K562 (cell line): ENCODE results near the gene DNAAF8. TPM values are rescaled to one million over a fixed set of nuclear protein-coding genes. Genes with fewer than 3 reads are reported as not detected.

Experiments
- EP400 ChIP-seq: fragments of 450-650 bp; IDR thresholded peaks from 2 replicates; pipeline ENCODE4 v1.6.1; 2017; ENCODE audit warnings: antibody characterized with exemption, mild to moderate bottlenecking, moderate library complexity
- ETS2 ChIP-seq: IDR thresholded peaks from 2 replicates; pipeline ENCODE4 v1.6.1; 2016; ENCODE audit warnings: borderline replicate concordance, missing genetic modification characterization, mild to moderate bottlenecking, moderate library complexity, missing compliant biosample characterization; ENCODE audit not compliant: poor library complexity, severe bottlenecking
- ETV5 ChIP-seq: sonication (generic); formaldehyde crosslinking; IDR thresholded peaks from 2 replicates; pipeline ENCODE4 v1.4.0; 2020; ENCODE audit warnings: low read depth, mild to moderate bottlenecking, missing genetic modification reagents
- FOXA1 ChIP-seq: fragments of 450-650 bp; IDR thresholded peaks from 2 replicates; pipeline ENCODE4 v1.6.1; 2016; ENCODE audit warnings: mild to moderate bottlenecking, borderline replicate concordance
- GTF2F1 ChIP-seq: IDR thresholded peaks from 2 replicates; pipeline ENCODE4 v1.6.1; 2011; ENCODE audit warnings: low read depth, low read length, improper control_type of control experiment
- SMAD1 ChIP-seq: fragments of 150-350 bp; IDR thresholded peaks from 2 replicates; pipeline ENCODE4 v1.6.1; 2014; ENCODE audit warnings: low read length, low read depth; ENCODE audit not compliant: partially characterized antibody
- TBL1XR1 ChIP-seq, 2 experiments: IDR thresholded peaks; 2 replicates each; pipeline ENCODE4 v1.6.1; 2012; ENCODE audit warnings: improper control_type of control experiment in 2 of 2, low read length in 2 of 2, mild to moderate bottlenecking in 1 of 2
- TGIF2 ChIP-seq: sonication (generic); formaldehyde crosslinking; IDR thresholded peaks from 2 replicates; pipeline ENCODE4 v1.8.1; 2022; ENCODE audit warnings: mild to moderate bottlenecking, missing genetic modification reagents, moderate library complexity
- TSC22D4 ChIP-seq: fragments of 450-650 bp; IDR thresholded peaks from 2 replicates; pipeline ENCODE4 v1.6.1; 2016; ENCODE audit warnings: missing genetic modification characterization, missing biosample characterization, control low read depth
- ZFP1 ChIP-seq: fragments of 450-650 bp; formaldehyde crosslinking; IDR thresholded peaks from 2 replicates; pipeline ENCODE4 v1.4.0; 2020; ENCODE audit warnings: mild to moderate bottlenecking, mixed read lengths
- ZKSCAN8 ChIP-seq: fragments of 200-800 bp; sonication (Bioruptor generic); IDR thresholded peaks from 2 replicates; pipeline ENCODE4 v1.6.1; 2016; ENCODE audit warnings: missing genetic modification characterization, missing compliant biosample characterization
- ZNF263 ChIP-seq: sonication (generic); formaldehyde crosslinking; IDR thresholded peaks from 2 replicates; pipeline ENCODE4 v1.8.0; 2022; ENCODE audit warnings: mild to moderate bottlenecking, missing genetic modification reagents, borderline replicate concordance
- ZNF347 ChIP-seq: fragments of 450-650 bp; formaldehyde crosslinking; IDR thresholded peaks from 2 replicates; pipeline ENCODE4 v1.4.0; 2020; ENCODE audit warnings: low read depth, mild to moderate bottlenecking, moderate library complexity
- ZNF57 ChIP-seq: fragments of 450-650 bp; formaldehyde crosslinking; IDR thresholded peaks from 2 replicates; pipeline ENCODE4 v1.4.0; 2020; ENCODE audit warnings: mild to moderate bottlenecking, moderate library complexity
- ZNF584 ChIP-seq: fragments of 200-800 bp; sonication (Bioruptor generic); IDR thresholded peaks from 2 replicates; pipeline ENCODE4 v1.6.1; 2016; ENCODE audit warnings: low read depth, mild to moderate bottlenecking, missing genetic modification characterization, missing compliant biosample characterization
- ZNF668 ChIP-seq: fragments of 250-450 bp; sonication (Bioruptor Pico); IDR thresholded peaks from 2 replicates; pipeline ENCODE4 v1.8.0; 2022; ENCODE audit warnings: mild to moderate bottlenecking, inconsistent platforms
- polyA plus RNA-seq, 8 experiments: library from polyadenylated mRNA; depleted of rRNA in 4 of 8; stranded (reverse) in 5 of 8; unstranded in 3 of 8; fragments of >200 nt; fragmentation: Nextera tagmentation in 2 of 8; fragmentation: Illumina TruSeq in 1 of 8; extraction: Ambion mirVana in 2 of 8; extraction: Trizol in 1 of 8; gene quantifications; 2 replicates each; pipeline versions ENCODE4 v1.2.1 to v1.2.3, GENCODE V29; 2011 to 2014; ENCODE audit warnings: inconsistent platforms in 1 of 8, missing spikeins in 1 of 8
- total RNA-seq, 7 experiments: library from RNA; depleted of rRNA in 6 of 7; stranded (reverse); fragments of >200 nt in 6 of 7; fragmentation: Illumina TruSeq in 2 of 7; extraction: Trizol in 2 of 7; gene quantifications; 2 replicates each; pipeline versions ENCODE4 v1.2.1 to v1.2.3, GENCODE V29; 2011 to 2021; ENCODE audit warnings: low replicate concordance in 1 of 7
- TF ChIP-seq, protein P1 (sequence below): fragments of 250-450 bp; sonication (Bioruptor Pico); IDR thresholded peaks from 2 replicates; pipeline ENCODE4 v1.8.0; 2021; ENCODE audit warnings: moderate library complexity, mild to moderate bottlenecking, inconsistent platforms
- TF ChIP-seq, protein P2 (sequence below): sonication (generic); formaldehyde crosslinking; IDR thresholded peaks from 2 replicates; pipeline ENCODE4 v1.8.1; 2022; ENCODE audit warnings: missing genetic modification reagents
- TF ChIP-seq, protein P3 (sequence below): conservative IDR thresholded peaks from 2 replicates; pipeline ENCODE4 v1.6.1; 2011; ENCODE audit warnings: low read depth, mild to moderate bottlenecking, low read length; ENCODE audit not compliant: control insufficient read depth
- TF ChIP-seq, protein P4 (sequence below): fragments of 450-650 bp; formaldehyde crosslinking; IDR thresholded peaks from 2 replicates; pipeline ENCODE4 v1.4.0; 2020; ENCODE audit warnings: mild to moderate bottlenecking
- TF ChIP-seq, protein P5 (sequence below): IDR thresholded peaks from 2 replicates; pipeline ENCODE4 v1.6.1; 2016; ENCODE audit warnings: missing genetic modification characterization, missing compliant biosample characterization

The DNAAF8 gene
- total and polyA plus RNA-seq, 9 of the 15 experiments (the other 6 are each of a cell fraction or from before 2014, with no cell fraction given) = 0.04 to 0.12 (median 0.10) TPM; not detected in 6

DNA sequence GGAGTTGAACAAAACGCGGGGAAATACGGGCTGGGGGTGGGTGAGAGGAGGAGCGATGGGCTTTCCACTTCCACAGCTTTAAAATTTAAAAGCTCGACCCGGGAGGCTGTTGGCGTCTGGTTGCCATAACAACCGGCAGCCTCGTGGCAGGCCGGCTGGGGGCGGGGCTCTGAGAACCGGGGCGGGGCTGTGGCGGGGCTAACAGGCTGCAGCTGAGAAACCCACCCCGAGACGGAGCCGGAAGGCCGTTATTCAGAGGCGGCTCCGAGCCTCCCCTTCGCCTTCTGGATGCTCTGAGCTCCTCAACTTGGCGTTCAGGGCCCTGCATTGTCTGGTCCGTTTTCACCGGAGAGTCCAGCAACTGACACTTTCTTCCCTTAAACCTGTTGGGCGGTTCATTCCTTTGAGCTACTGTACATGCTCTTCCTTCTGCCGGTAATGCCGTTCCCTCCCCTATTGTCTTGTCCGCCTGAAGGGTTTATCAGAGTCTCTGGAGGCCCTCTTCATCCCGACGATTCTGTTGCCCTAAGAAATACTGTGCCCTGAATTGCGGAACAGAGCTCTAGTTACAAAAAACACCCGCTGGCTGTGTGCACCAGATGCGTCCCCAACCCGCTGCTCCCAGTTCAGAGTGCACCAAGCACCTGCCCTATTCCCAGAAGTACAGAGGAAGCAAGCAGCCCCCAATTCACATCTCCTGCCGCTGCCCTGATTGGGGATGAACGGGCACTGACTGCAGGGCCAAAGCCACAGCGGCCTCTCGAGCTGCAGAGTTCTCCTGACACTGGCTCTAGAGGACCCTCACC, 596 bp downstream of the DNAAF8 start (continued):
- TF ChIP-seq, protein P1, sequence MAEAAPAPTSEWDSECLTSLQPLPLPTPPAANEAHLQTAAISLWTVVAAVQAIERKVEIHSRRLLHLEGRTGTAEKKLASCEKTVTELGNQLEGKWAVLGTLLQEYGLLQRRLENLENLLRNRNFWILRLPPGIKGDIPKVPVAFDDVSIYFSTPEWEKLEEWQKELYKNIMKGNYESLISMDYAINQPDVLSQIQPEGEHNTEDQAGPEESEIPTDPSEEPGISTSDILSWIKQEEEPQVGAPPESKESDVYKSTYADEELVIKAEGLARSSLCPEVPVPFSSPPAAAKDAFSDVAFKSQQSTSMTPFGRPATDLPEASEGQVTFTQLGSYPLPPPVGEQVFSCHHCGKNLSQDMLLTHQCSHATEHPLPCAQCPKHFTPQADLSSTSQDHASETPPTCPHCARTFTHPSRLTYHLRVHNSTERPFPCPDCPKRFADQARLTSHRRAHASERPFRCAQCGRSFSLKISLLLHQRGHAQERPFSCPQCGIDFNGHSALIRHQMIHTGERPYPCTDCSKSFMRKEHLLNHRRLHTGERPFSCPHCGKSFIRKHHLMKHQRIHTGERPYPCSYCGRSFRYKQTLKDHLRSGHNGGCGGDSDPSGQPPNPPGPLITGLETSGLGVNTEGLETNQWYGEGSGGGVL (CRISPR knock-in tag) = no peak
- TF ChIP-seq ZNF584 (CRISPR knock-in tag) = no peak
- TF ChIP-seq ZNF668 (CRISPR knock-in tag) = no peak
- TF ChIP-seq ETS2 (tag) = no peak
- no peak for TF ChIP-seq ETV5 (CRISPR knock-in tag)
- TF ChIP-seq TSC22D4 (tag) = no peak
- TF ChIP-seq ZNF263 (CRISPR knock-in tag) = no peak
- no peak for TF ChIP-seq ZFP1
- TF ChIP-seq, protein P2, sequence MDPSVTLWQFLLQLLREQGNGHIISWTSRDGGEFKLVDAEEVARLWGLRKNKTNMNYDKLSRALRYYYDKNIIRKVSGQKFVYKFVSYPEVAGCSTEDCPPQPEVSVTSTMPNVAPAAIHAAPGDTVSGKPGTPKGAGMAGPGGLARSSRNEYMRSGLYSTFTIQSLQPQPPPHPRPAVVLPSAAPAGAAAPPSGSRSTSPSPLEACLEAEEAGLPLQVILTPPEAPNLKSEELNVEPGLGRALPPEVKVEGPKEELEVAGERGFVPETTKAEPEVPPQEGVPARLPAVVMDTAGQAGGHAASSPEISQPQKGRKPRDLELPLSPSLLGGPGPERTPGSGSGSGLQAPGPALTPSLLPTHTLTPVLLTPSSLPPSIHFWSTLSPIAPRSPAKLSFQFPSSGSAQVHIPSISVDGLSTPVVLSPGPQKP = no peak
- TF ChIP-seq SMAD1 = no peak
- TF ChIP-seq, protein P3, sequence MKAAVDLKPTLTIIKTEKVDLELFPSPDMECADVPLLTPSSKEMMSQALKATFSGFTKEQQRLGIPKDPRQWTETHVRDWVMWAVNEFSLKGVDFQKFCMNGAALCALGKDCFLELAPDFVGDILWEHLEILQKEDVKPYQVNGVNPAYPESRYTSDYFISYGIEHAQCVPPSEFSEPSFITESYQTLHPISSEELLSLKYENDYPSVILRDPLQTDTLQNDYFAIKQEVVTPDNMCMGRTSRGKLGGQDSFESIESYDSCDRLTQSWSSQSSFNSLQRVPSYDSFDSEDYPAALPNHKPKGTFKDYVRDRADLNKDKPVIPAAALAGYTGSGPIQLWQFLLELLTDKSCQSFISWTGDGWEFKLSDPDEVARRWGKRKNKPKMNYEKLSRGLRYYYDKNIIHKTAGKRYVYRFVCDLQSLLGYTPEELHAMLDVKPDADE = peak; percentile 90
- no peak for TF ChIP-seq EP400
- TF ChIP-seq FOXA1 = no peak
- TF ChIP-seq ZNF57 (CRISPR knock-in tag) = no peak
- TF ChIP-seq ZNF347 = no peak
- TF ChIP-seq, protein P4, sequence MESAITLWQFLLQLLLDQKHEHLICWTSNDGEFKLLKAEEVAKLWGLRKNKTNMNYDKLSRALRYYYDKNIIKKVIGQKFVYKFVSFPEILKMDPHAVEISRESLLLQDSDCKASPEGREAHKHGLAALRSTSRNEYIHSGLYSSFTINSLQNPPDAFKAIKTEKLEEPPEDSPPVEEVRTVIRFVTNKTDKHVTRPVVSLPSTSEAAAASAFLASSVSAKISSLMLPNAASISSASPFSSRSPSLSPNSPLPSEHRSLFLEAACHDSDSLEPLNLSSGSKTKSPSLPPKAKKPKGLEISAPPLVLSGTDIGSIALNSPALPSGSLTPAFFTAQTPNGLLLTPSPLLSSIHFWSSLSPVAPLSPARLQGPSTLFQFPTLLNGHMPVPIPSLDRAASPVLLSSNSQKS (CRISPR knock-in tag) = no peak
- TF ChIP-seq ZKSCAN8 (CRISPR knock-in tag) = no peak
- TF ChIP-seq, protein P5, sequence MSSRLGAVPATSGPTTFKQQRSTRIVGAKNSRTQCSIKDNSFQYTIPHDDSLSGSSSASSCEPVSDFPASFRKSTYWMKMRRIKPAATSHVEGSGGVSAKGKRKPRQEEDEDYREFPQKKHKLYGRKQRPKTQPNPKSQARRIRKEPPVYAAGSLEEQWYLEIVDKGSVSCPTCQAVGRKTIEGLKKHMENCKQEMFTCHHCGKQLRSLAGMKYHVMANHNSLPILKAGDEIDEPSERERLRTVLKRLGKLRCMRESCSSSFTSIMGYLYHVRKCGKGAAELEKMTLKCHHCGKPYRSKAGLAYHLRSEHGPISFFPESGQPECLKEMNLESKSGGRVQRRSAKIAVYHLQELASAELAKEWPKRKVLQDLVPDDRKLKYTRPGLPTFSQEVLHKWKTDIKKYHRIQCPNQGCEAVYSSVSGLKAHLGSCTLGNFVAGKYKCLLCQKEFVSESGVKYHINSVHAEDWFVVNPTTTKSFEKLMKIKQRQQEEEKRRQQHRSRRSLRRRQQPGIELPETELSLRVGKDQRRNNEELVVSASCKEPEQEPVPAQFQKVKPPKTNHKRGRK (tag) = no peak
- TF ChIP-seq TBL1XR1 (IDR thresholded peaks at IDR 0.05; ENCODE audit: low read length in 2 of 2) = no peak
- no peak for TF ChIP-seq GTF2F1
- no peak for TF ChIP-seq TGIF2 (CRISPR knock-in tag)
